HCT116 (cell line): ENCODE data around the gene MUC16. TPM values are rescaled to one million over a fixed set of nuclear protein-coding genes. Genes with fewer than 3 reads are reported as not detected.

ENCODE experiments used
- ATAC-seq: fragments of 200-7000 bp; cut with Tn5 transposase; 2 replicates; pipeline ENCODE4 v1.9.1; 2020; ENCODE audit warnings: mild to moderate bottlenecking, moderate library complexity
- BruUV-seq: library from RNA; stranded (reverse); fragments of 400-500 nt; replicated peaks from 2 replicates; lab custom pipeline; 2021; lab: Mats Ljungman, UMichigan
- CTCF ChIA-PET: fragments of 300-600 bp; sonication (Branson Sonifier 250); formaldehyde crosslinking; loops from one replicate; lab custom pipeline; 2021; ENCODE audit warnings: antibody characterized with exemption; lab: Charles Lee
- POLR2A ChIA-PET: fragments of 300-600, 350-600 bp; sonication (Branson Sonifier 250); formaldehyde crosslinking; loops from one replicate; lab custom pipeline; 2021; ENCODE audit warnings: antibody characterized with exemption; lab: Charles Lee
- RAD21 ChIA-PET, 2 experiments: fragments of 300-600 bp; sonication (Branson Sonifier 250); formaldehyde crosslinking; loops; one replicate each; lab custom pipeline; 2023; ENCODE audit warnings: low total read pairs in 2 of 2; ENCODE audit not compliant: uncharacterized antibody in 2 of 2, unreplicated experiment in 2 of 2, low non-redundant PET in 1 of 2; lab: Charles Lee
- DNase-seq: peaks from one replicate; pipeline ENCODE4 v3.0.0-alpha.2; 2010; ENCODE audit warnings: low read depth, low spot score
- H2AFZ ChIP-seq: fragments of 200-600 bp; shearing (Covaris generic), sonication (generic); 2 replicates; pipeline ENCODE4 v1.6.1; 2017; ENCODE audit warnings: low read depth, mixed run types, mixed read lengths, antibody characterized with exemption, low read length; ENCODE audit not compliant: poor library complexity, severe bottlenecking
- H3K27ac ChIP-seq: 2 replicates; pipeline ENCODE4 v1.5.1; 2012; ENCODE audit warnings: low read depth, low read length
- H3K27me3 ChIP-seq: fragments of 200-600 bp; sonication (generic); 2 replicates; pipeline ENCODE4 v1.6.1; 2016; ENCODE audit warnings: mixed run types, low read length, mixed read lengths; ENCODE audit not compliant: insufficient read depth
- H3K36me3 ChIP-seq, 2 experiments: fragments of 200-500 bp in 1 of 2; fragments of 200-600 bp in 1 of 2; sonication (Bioruptor generic) in 1 of 2; sonication (generic) in 1 of 2; 2 replicates each; pipeline versions ENCODE4 v1.5.1 to v1.6.1; 2014 to 2016; ENCODE audit warnings: low read length in 2 of 2, inconsistent platforms in 1 of 2, mixed read lengths in 1 of 2, mixed run types in 1 of 2; ENCODE audit not compliant: insufficient read depth in 2 of 2, control insufficient read depth in 1 of 2
- H3K4me1 ChIP-seq, 2 experiments: fragments of 200-600 bp in 1 of 2; sonication (generic) in 1 of 2; 2 replicates each; pipeline versions ENCODE4 v1.5.1 to v1.6.1; 2012 to 2017; ENCODE audit warnings: low read length in 2 of 2, inconsistent platforms in 1 of 2, mild to moderate bottlenecking in 1 of 2, mixed read lengths in 1 of 2, mixed run types in 1 of 2, moderate library complexity in 1 of 2; ENCODE audit not compliant: insufficient read depth in 2 of 2, control insufficient read depth in 1 of 2
- H3K4me2 ChIP-seq: fragments of 200-600 bp; sonication (generic); 2 replicates; pipeline ENCODE4 v1.6.1; 2017; ENCODE audit warnings: mixed run types, low read length, mixed read lengths
- H3K4me3 ChIP-seq, 2 experiments: fragments of 200-600 bp in 1 of 2; sonication (generic) in 1 of 2; replicated peaks in 1 of 2; 2 replicates each; pipeline ENCODE4 v1.5.1; 2011 to 2016; ENCODE audit warnings: low read length in 2 of 2, control low read depth in 1 of 2, low read depth in 1 of 2, mild to moderate bottlenecking in 1 of 2, mixed read lengths in 1 of 2, mixed run types in 1 of 2
- H3K79me2 ChIP-seq: fragments of 200-600 bp; sonication (generic); 2 replicates; pipeline ENCODE4 v1.6.1; 2017; ENCODE audit warnings: mild to moderate bottlenecking, mixed run types, low read length, moderate library complexity, mixed read lengths; ENCODE audit not compliant: insufficient read depth
- H3K9ac ChIP-seq: fragments of 200-600 bp; sonication (generic); 2 replicates; pipeline ENCODE4 v1.6.1; 2016; ENCODE audit warnings: low read length, mixed read lengths
- H3K9me2 ChIP-seq: fragments of 200-600 bp; sonication (generic), shearing (Covaris generic); 2 replicates; pipeline ENCODE4 v1.6.1; 2017; ENCODE audit warnings: mixed run types, mild to moderate bottlenecking, moderate library complexity; ENCODE audit not compliant: insufficient read depth
- H3K9me3 ChIP-seq, 2 experiments: fragments of 200-500 bp in 1 of 2; fragments of 200-600 bp in 1 of 2; sonication (Bioruptor generic) in 1 of 2; sonication (generic) in 1 of 2; 2 replicates each; pipeline ENCODE4 v1.6.1; 2014 to 2017; ENCODE audit warnings: low read length in 2 of 2, mixed read lengths in 2 of 2, inconsistent platforms in 1 of 2, low read depth in 1 of 2, mild to moderate bottlenecking in 1 of 2, mixed run types in 1 of 2, moderate library complexity in 1 of 2; ENCODE audit not compliant: control insufficient read depth in 1 of 2, insufficient read depth in 1 of 2
- H4K20me1 ChIP-seq: fragments of 200-600 bp; sonication (generic), shearing (Covaris generic); 2 replicates; pipeline ENCODE4 v1.6.1; 2017; ENCODE audit warnings: mixed run types, mild to moderate bottlenecking, moderate library complexity; ENCODE audit not compliant: insufficient read depth
- CEBPB ChIP-seq: IDR thresholded peaks from 2 replicates; pipeline ENCODE4 v1.6.1; 2012; ENCODE audit warnings: low read depth
- ELF1 ChIP-seq: IDR thresholded peaks from 2 replicates; pipeline ENCODE4 v1.6.1; 2012; ENCODE audit warnings: low read depth, borderline replicate concordance
- EZH2 ChIP-seq: fragments of 200-600 bp; sonication (generic); IDR thresholded peaks from 2 replicates; pipeline ENCODE4 v1.6.1; 2017; ENCODE audit warnings: antibody characterized with exemption, mixed run types
- FOSL1 ChIP-seq: IDR thresholded peaks from 2 replicates; pipeline ENCODE4 v1.6.1; 2012; ENCODE audit warnings: low read depth
- YY1 ChIP-seq: IDR thresholded peaks from 2 replicates; pipeline ENCODE4 v1.6.1; 2011; ENCODE audit warnings: low read length, low read depth, moderate library complexity, mild to moderate bottlenecking; ENCODE audit not compliant: insufficient replicate concordance; ENCODE audit errors: extremely low read depth
- intact Hi-C: fragments of 100-400 bp; cut with micrococcal nuclease; formaldehyde crosslinking; loops from 2 replicates; pipeline ENCODE4 v1.10.0; 2022
- total RNA-seq: library from RNA; stranded (reverse); gene quantifications from one replicate; pipeline ENCODE4 v1.2.1, GENCODE V29; 2021; ENCODE audit not compliant: unreplicated experiment
- TF ChIP-seq, protein P1 (sequence below): IDR thresholded peaks from 2 replicates; pipeline ENCODE4 v1.6.1; 2011; ENCODE audit warnings: mild to moderate bottlenecking, low read length, moderate library complexity; ENCODE audit not compliant: insufficient replicate concordance; ENCODE audit errors: extremely low read depth
- TF ChIP-seq, protein P2 (sequence below): IDR thresholded peaks from 2 replicates; pipeline ENCODE4 v1.6.1; 2012
- TF ChIP-seq, protein P3 (sequence below): IDR thresholded peaks from 2 replicates; pipeline ENCODE4 v1.6.1; 2012

Gene MUC16
- total RNA-seq, 1 experiment from 2014 or later: 0.12 TPM

DNA sequence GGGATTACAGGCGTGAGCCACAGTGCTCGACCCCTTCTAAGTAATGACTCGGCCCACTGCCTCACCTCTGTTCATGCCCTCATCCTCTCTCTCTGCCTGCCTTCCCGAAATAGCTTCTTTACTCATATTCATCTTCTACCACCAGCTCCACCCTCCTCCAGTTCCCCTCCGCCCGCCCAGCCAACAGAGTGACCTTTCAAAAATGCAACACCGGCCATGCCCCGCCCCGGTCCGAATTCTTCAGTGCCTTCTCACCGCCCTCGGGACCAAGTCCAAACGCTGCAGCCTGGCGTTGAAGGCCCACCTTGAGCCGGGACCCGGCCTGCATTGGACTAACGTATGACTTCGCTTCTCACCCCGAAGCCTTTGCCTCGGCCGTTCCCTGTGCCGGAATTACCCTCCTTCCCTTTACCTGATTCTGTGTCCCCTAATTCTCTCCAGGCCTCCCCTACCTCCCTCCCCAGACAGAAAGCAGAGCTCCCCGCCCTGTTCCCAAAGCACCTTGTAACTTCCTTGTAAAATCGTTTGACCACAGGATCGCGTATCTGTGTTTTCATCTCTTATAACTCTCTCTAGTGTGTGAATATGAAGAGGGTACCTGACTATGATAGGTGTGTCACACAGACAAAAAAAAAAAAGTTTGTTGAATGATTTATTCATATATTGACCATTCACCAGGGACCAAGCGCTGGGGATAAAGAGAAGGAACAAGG, 8.1 kb upstream of the MUC16 start (continued):
- TF ChIP-seq, protein P1, sequence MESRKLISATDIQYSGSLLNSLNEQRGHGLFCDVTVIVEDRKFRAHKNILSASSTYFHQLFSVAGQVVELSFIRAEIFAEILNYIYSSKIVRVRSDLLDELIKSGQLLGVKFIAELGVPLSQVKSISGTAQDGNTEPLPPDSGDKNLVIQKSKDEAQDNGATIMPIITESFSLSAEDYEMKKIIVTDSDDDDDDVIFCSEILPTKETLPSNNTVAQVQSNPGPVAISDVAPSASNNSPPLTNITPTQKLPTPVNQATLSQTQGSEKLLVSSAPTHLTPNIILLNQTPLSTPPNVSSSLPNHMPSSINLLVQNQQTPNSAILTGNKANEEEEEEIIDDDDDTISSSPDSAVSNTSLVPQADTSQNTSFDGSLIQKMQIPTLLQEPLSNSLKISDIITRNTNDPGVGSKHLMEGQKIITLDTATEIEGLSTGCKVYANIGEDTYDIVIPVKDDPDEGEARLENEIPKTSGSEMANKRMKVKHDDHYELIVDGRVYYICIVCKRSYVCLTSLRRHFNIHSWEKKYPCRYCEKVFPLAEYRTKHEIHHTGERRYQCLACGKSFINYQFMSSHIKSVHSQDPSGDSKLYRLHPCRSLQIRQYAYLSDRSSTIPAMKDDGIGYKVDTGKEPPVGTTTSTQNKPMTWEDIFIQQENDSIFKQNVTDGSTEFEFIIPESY: no peak
- TF ChIP-seq, protein P2, sequence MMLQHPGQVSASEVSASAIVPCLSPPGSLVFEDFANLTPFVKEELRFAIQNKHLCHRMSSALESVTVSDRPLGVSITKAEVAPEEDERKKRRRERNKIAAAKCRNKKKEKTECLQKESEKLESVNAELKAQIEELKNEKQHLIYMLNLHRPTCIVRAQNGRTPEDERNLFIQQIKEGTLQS: no peak
- no peak for TF ChIP-seq YY1
- TF ChIP-seq, all 23 proteins: peak for 9

DNA sequence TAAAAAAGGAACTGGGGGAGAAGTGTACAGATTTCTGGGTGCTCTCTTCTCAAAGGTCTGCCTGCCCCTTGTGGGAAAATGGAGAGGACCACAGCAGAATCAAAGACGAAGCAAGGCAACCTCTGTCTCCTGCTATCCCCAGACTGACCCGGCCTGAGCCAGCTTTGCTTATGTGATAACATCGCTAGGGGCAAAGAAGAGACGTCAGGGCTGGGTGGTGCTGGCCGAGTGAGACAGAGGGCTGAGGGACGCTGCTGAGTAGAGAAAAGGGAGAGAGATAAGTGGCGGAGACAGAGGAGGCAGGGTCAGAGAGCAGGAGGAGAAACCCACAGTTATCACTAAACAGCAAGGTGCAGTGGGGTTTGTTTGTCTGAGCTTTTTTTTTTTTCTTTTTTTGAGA, 4.6 kb upstream of the MUC16 start:
- CTCF ChIA-PET: no interaction called here
- H3K9me3 ChIP-seq: no peaks in the 10 kb centered on the region
- H3K79me2 ChIP-seq: no peaks in the 10 kb centered on the region
- no peak overlapping the region for H3K27ac ChIP-seq
- H3K36me3 ChIP-seq: no peaks in the 10 kb centered on the region
- no peak for DNase-seq
- RAD21 ChIA-PET: no interaction called here
- no TSS peak for BruUV-seq
- H4K20me1 ChIP-seq: no peaks in the 10 kb centered on the region
- no peak overlapping the region for H3K9ac ChIP-seq
- no peak for ATAC-seq
- intact Hi-C loops: loop anchor here (10.0 kb wide), 1 partner anchor 180 kb away; the partner anchor contains the start of genes MBD3L1 and ZNF558
- no peaks in the 10 kb centered on the region for H3K9me2 ChIP-seq
- no peak overlapping the region for H3K4me2 ChIP-seq
- TF ChIP-seq FOSL1: no peak
- TF ChIP-seq ELF1: no peak
- no peak for TF ChIP-seq EZH2
- no peak for TF ChIP-seq CEBPB
- TF ChIP-seq, protein P2: no peak
- TF ChIP-seq, protein P1: no peak
- no peak for TF ChIP-seq YY1
- TF ChIP-seq, protein P3, sequence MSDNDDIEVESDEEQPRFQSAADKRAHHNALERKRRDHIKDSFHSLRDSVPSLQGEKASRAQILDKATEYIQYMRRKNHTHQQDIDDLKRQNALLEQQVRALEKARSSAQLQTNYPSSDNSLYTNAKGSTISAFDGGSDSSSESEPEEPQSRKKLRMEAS: no peak
- no peak overlapping the region for H2AFZ ChIP-seq
- H3K4me1 ChIP-seq: peaks cover 16 to 43% of the 10 kb centered on the region in 2 experiments
- POLR2A ChIA-PET: no interaction called here
- H3K4me3 ChIP-seq: no peak overlapping the region
- no peaks in the 10 kb centered on the region for H3K27me3 ChIP-seq
